ENCODE results near the gene SPNS1. TPM values are rescaled to one million over a fixed set of nuclear protein-coding genes. Genes with fewer than 3 reads are reported as not detected.
"Not testable (repeated sequence)": the region's sequence is repeated elsewhere in the genome, so short reads cannot be mapped to it uniquely, and the experiment has no call there.

The SPNS1 gene
- total RNA-seq, 1 donor from 2014 or later = 29.0 TPM

GRCh38 chr16:28977703-28978662 is 3.4 kb downstream of the SPNS1 start:
- no peak overlapping the region for H3K27ac ChIP-seq
- H3K4me3 ChIP-seq = no peak overlapping the region
- intact Hi-C loops (cut with DNase I) = no loop called here
- H3K36me3 ChIP-seq = peaks cover 0 to 39% of the 10 kb centered on the region in 2 donors
- H3K27me3 ChIP-seq = no peaks in the 10 kb centered on the region
- no peak for DNase-seq (ENCODE audit: extremely low spot score in 2 of 2)
- peaks cover 28% of the 10 kb centered on the region for H3K4me1 ChIP-seq
- no peak for TF ChIP-seq POLR2AphosphoS5 (IDR thresholded peaks at IDR 0.05; ENCODE audit: insufficient read depth in 1 of 2, low read depth in 1 of 2)
- TF ChIP-seq, protein P1, sequence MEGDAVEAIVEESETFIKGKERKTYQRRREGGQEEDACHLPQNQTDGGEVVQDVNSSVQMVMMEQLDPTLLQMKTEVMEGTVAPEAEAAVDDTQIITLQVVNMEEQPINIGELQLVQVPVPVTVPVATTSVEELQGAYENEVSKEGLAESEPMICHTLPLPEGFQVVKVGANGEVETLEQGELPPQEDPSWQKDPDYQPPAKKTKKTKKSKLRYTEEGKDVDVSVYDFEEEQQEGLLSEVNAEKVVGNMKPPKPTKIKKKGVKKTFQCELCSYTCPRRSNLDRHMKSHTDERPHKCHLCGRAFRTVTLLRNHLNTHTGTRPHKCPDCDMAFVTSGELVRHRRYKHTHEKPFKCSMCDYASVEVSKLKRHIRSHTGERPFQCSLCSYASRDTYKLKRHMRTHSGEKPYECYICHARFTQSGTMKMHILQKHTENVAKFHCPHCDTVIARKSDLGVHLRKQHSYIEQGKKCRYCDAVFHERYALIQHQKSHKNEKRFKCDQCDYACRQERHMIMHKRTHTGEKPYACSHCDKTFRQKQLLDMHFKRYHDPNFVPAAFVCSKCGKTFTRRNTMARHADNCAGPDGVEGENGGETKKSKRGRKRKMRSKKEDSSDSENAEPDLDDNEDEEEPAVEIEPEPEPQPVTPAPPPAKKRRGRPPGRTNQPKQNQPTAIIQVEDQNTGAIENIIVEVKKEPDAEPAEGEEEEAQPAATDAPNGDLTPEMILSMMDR (IDR thresholded peaks at IDR 0.05) = peak in 1 of 3 experiments; percentile 17
- no peaks in the 10 kb centered on the region for H3K9me3 ChIP-seq

DNA sequence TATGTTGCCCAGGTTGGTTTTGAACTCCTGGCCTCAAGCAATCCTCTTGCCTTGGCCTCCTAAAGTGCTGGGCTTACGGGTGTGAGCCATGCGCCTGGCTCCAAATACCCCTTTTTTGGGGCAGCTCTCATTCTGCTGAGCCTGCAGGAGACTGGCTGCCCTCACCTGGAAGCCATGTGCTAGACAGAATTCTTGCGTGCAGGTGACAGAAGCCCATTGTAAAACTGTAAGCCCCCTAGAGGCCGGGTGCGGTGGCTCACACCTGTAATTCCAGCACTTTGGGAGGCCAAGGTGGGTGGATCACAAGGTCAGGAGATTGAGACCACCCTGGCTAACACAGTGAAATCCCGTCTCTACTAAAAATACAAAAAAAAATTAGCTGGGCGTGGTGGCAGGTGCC is 5.8 kb downstream of the SPNS1 start:
- Histone ChIP-seq H3K4me1 (peaks cover 14% of the 10 kb centered on the region), H3K36me3 (peaks cover 0 to 51% of the 10 kb centered on the region in 2 donors)
- intact Hi-C loops (cut with DNase I); H3K27ac ChIP-seq; H3K4me3 ChIP-seq; H3K9me3 ChIP-seq; H3K27me3 ChIP-seq; DNase-seq (ENCODE audit: extremely low spot score in 2 of 2): not testable (repeated sequence)

- TF ChIP-seq, protein P1 (IDR thresholded peaks at IDR 0.05) = no peak
- no peak for DNase-seq (ENCODE audit: extremely low spot score in 2 of 2)
- Histone ChIP-seq H3K27me3 (no peaks in the 10 kb centered on the region), H3K9me3 (no peaks in the 10 kb centered on the region), H3K4me3 (no peak overlapping the region), H3K4me1 (peaks cover 8% of the 10 kb centered on the region), H3K27ac (no peak overlapping the region), H3K36me3 (peaks cover 0 to 51% of the 10 kb centered on the region in 2 donors)
- intact Hi-C loops (cut with DNase I) = no loop called here
These were observed 6.4 kb downstream of the SPNS1 start for GRCh38 chr16:28980929-28981328.

GRCh38 chr16:28981517-28981916 is 6.9 kb downstream of the SPNS1 start:
- peaks cover 0 to 55% of the 10 kb centered on the region in 2 donors for H3K36me3 ChIP-seq
- no peak overlapping the region for H3K27ac ChIP-seq
- H3K27me3 ChIP-seq = no peaks in the 10 kb centered on the region
- H3K9me3 ChIP-seq = no peaks in the 10 kb centered on the region
- H3K4me1 ChIP-seq = peaks cover 3% of the 10 kb centered on the region
- TF ChIP-seq, protein P1 (IDR thresholded peaks at IDR 0.05) = no peak
- TF ChIP-seq POLR2A (IDR thresholded peaks at IDR 0.05) (no peak), POLR2AphosphoS5 (IDR thresholded peaks at IDR 0.05; ENCODE audit: insufficient read depth in 1 of 2, low read depth in 1 of 2) (no peak)
- intact Hi-C loops (cut with DNase I) = no loop called here
- DNase-seq (ENCODE audit: extremely low spot score in 2 of 2) = no peak
- no peak overlapping the region for H3K4me3 ChIP-seq

DNA sequence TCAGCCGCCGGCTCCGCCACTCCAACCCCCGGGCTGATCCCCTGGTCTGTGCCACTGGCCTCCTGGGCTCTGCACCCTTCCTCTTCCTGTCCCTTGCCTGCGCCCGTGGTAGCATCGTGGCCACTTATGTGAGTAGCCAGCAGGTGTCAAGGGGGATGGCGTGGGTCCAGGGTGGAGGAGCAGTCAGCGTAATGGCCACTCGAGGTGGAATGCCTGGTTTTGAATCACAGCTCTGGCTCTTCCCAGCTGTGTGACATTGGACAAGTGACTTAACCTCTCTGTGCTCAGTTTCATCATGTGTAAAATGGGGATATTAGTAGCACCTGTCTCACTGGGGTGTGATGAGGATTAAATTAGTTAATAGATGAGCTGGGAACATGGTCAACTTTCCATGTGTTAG is 7.8 kb downstream of the SPNS1 start:
- no peak for DNase-seq (ENCODE audit: extremely low spot score in 2 of 2)
- Histone ChIP-seq H3K27ac (no peak overlapping the region), H3K4me3 (no peak overlapping the region), H3K9me3 (peaks cover 4% of the 10 kb centered on the region), H3K27me3 (no peaks in the 10 kb centered on the region), H3K4me1 (no peaks in the 10 kb centered on the region), H3K36me3 (peaks cover 0 to 64% of the 10 kb centered on the region in 2 donors)
- TF ChIP-seq POLR2A (IDR thresholded peaks at IDR 0.05) (no peak), POLR2AphosphoS5 (IDR thresholded peaks at IDR 0.05; ENCODE audit: insufficient read depth in 1 of 2, low read depth in 1 of 2) (no peak)
- TF ChIP-seq, protein P1 (IDR thresholded peaks at IDR 0.05) = no peak
- intact Hi-C loops (cut with DNase I) = no loop called here

Data from vagina (tissue), 2 donors.